Trophoblast cell (in vitro differentiated cells and primary cell): ENCODE results near the gene ZNF571.

Experiments used
- DNase-seq, 2 donors: peaks; one replicate each; pipeline ENCODE4 v3.0.0-alpha.2; 2016
- H2AFZ ChIP-seq: 2 replicates; pipeline ENCODE4 v1.6.1; 2013; ENCODE audit warnings: low read length, moderate library complexity, mild to moderate bottlenecking; ENCODE audit not compliant: insufficient read depth, poor library complexity
- H2AK5ac ChIP-seq: 2 replicates; pipeline ENCODE4 v1.6.1; 2013; ENCODE audit warnings: mild to moderate bottlenecking, low read length
- H2BK120ac ChIP-seq: 2 replicates; pipeline ENCODE4 v1.6.1; 2013; ENCODE audit warnings: low read length, mild to moderate bottlenecking, moderate library complexity; ENCODE audit not compliant: insufficient read depth, poor library complexity
- H2BK12ac ChIP-seq: 2 replicates; pipeline ENCODE4 v1.6.1; 2013; ENCODE audit warnings: mild to moderate bottlenecking, low read length, moderate library complexity
- H2BK5ac ChIP-seq: 2 replicates; pipeline ENCODE4 v1.6.1; 2013; ENCODE audit warnings: low read length, low read depth, moderate library complexity, mild to moderate bottlenecking; ENCODE audit not compliant: poor library complexity
- H3K14ac ChIP-seq: 2 replicates; pipeline ENCODE4 v1.6.1; 2013; ENCODE audit warnings: mild to moderate bottlenecking, low read length
- H3K18ac ChIP-seq: 2 replicates; pipeline ENCODE4 v1.6.1; 2013; ENCODE audit warnings: mild to moderate bottlenecking, low read length
- H3K23ac ChIP-seq: 2 replicates; pipeline ENCODE4 v1.6.1; 2013; ENCODE audit warnings: low read length
- H3K27ac ChIP-seq: 2 replicates; pipeline ENCODE4 v1.5.1; 2013; ENCODE audit warnings: low read depth, mild to moderate bottlenecking, inconsistent platforms, low read length, moderate library complexity
- H3K27me3 ChIP-seq: 2 replicates; pipeline ENCODE4 v1.6.1; 2013; ENCODE audit warnings: inconsistent platforms, mild to moderate bottlenecking, low read length, moderate library complexity; ENCODE audit not compliant: insufficient read depth
- H3K36me3 ChIP-seq, 2 experiments: 1 replicate in 1 of 2; 2 replicates in 1 of 2; pipeline ENCODE4 v1.6.1; 2013; ENCODE audit warnings: low read length in 2 of 2, mild to moderate bottlenecking in 2 of 2, moderate library complexity in 1 of 2; ENCODE audit not compliant: insufficient read depth in 2 of 2, control insufficient read depth in 1 of 2
- H3K4ac ChIP-seq: 2 replicates; pipeline ENCODE4 v1.6.1; 2013; ENCODE audit warnings: low read depth, mild to moderate bottlenecking, low read length, moderate library complexity
- H3K4me1 ChIP-seq, 2 experiments: 1 replicate in 1 of 2; 2 replicates in 1 of 2; pipeline ENCODE4 v1.6.1; 2013; ENCODE audit warnings: low read length in 2 of 2, mild to moderate bottlenecking in 2 of 2, moderate library complexity in 1 of 2; ENCODE audit not compliant: insufficient read depth in 2 of 2, control insufficient read depth in 1 of 2
- H3K4me2 ChIP-seq: 2 replicates; pipeline ENCODE4 v1.6.1; 2013; ENCODE audit warnings: inconsistent platforms, mild to moderate bottlenecking, low read length, moderate library complexity
- H3K4me3 ChIP-seq: 2 replicates; pipeline ENCODE4 v1.5.1; 2013; ENCODE audit warnings: mild to moderate bottlenecking, low read depth, low read length, inconsistent platforms
- H3K79me1 ChIP-seq: one replicate; pipeline ENCODE4 v1.6.1; 2013; ENCODE audit warnings: low read length
- H3K79me2 ChIP-seq: 2 replicates; pipeline ENCODE4 v1.6.1; 2013; ENCODE audit warnings: low read length, mild to moderate bottlenecking; ENCODE audit not compliant: control insufficient read depth, insufficient read depth, poor library complexity
- H3K9ac ChIP-seq: 2 replicates; pipeline ENCODE4 v1.6.1; 2013; ENCODE audit warnings: mild to moderate bottlenecking, low read length
- H3K9me3 ChIP-seq: 2 replicates; pipeline ENCODE4 v1.6.1; 2013; ENCODE audit warnings: low read depth, mild to moderate bottlenecking, control low read depth, inconsistent platforms, low read length; ENCODE audit not compliant: insufficient read depth
- H4K12ac ChIP-seq: 2 replicates; pipeline ENCODE4 v1.6.1; 2013; ENCODE audit warnings: low read depth, mild to moderate bottlenecking, low read length, moderate library complexity
- H4K8ac ChIP-seq: 2 replicates; pipeline ENCODE4 v1.6.1; 2013; ENCODE audit warnings: low read depth, mild to moderate bottlenecking, low read length, moderate library complexity
- H4K91ac ChIP-seq: one replicate; pipeline ENCODE4 v1.6.1; 2013; ENCODE audit warnings: low read depth, mild to moderate bottlenecking, low read length, moderate library complexity
- WGBS: extraction: QIAGEN DNeasy Blood & Tissue Kit; methylation state at CpG from one replicate; pipeline ENCODE4 v1.1.7; 2013; ENCODE audit warnings: missing lambda C conversion rate; ENCODE audit not compliant: insufficient read length, insufficient coverage; ENCODE audit errors: extremely low coverage; 5-methylcytosine and 5-hydroxymethylcytosine counted together

ZNF571 gene

GRCh38 chr19:37583340-37583739 is 11.3 kb downstream of the ZNF571 start:
- no peak overlapping the region for H4K8ac ChIP-seq
- no peak overlapping the region for H3K14ac ChIP-seq
- peaks cover 11% of the 10 kb centered on the region for H3K9me3 ChIP-seq
- H4K12ac ChIP-seq, result no peak overlapping the region
- H3K27me3 ChIP-seq, result no peaks in the 10 kb centered on the region
- no peak for DNase-seq
- no peak overlapping the region for H2AFZ ChIP-seq
- H3K4me1 ChIP-seq, result no peaks in the 10 kb centered on the region
- no peak overlapping the region for H3K18ac ChIP-seq
- no peak overlapping the region for H3K4ac ChIP-seq
- no peak overlapping the region for H3K4me2 ChIP-seq
- no peak overlapping the region for H2BK120ac ChIP-seq
- H2AK5ac ChIP-seq, result no peak overlapping the region
- H3K36me3 ChIP-seq, result peaks cover 8 to 11% of the 10 kb centered on the region in 2 experiments
- H3K79me2 ChIP-seq, result no peaks in the 10 kb centered on the region
- no peaks in the 10 kb centered on the region for H3K79me1 ChIP-seq
- WGBS, result no CpG with 5 or more reads among the region's 2 CpGs
- no peak overlapping the region for H3K9ac ChIP-seq
- no peak overlapping the region for H2BK12ac ChIP-seq
- no peak overlapping the region for H2BK5ac ChIP-seq
- no peak overlapping the region for H3K23ac ChIP-seq
- no peak overlapping the region for H4K91ac ChIP-seq
- no peak overlapping the region for H3K27ac ChIP-seq
- H3K4me3 ChIP-seq, result no peak overlapping the region

GRCh38 chr19:37572203-37572602 is 22.4 kb downstream of the ZNF571 start:
- Histone ChIP-seq H3K27me3 (no peaks in the 10 kb centered on the region), H2AK5ac (no peak overlapping the region), H3K79me1 (no peaks in the 10 kb centered on the region), H2BK12ac (no peak overlapping the region), H2AFZ (no peak overlapping the region), H2BK5ac (no peak overlapping the region), H4K12ac (no peak overlapping the region), H4K8ac (no peak overlapping the region), H3K4ac (no peak overlapping the region), H3K36me3 (peaks cover 4 to 7% of the 10 kb centered on the region in 2 experiments), H3K4me1 (no peaks in the 10 kb centered on the region), H3K27ac (no peak overlapping the region), H4K91ac (no peak overlapping the region), H3K18ac (no peak overlapping the region), H3K79me2 (no peaks in the 10 kb centered on the region), H3K23ac (no peak overlapping the region), H3K4me3 (no peak overlapping the region), H3K14ac (no peak overlapping the region), H3K9ac (no peak overlapping the region), H3K9me3 (peaks cover 7% of the 10 kb centered on the region), H2BK120ac (no peak overlapping the region), H3K4me2 (no peak overlapping the region)
- peak in 1 of 2 donors; percentile 84 for DNase-seq

- no peak overlapping the region for H3K14ac ChIP-seq
- H3K18ac ChIP-seq, result no peak overlapping the region
- H2BK12ac ChIP-seq, result no peak overlapping the region
- H3K4me1 ChIP-seq, result no peaks in the 10 kb centered on the region
- H3K9me3 ChIP-seq, result peaks cover 6% of the 10 kb centered on the region
- H3K4me2 ChIP-seq, result no peak overlapping the region
- H2AFZ ChIP-seq, result no peak overlapping the region
- no peak overlapping the region for H3K23ac ChIP-seq
- H4K8ac ChIP-seq, result no peak overlapping the region
- no peak overlapping the region for H3K4me3 ChIP-seq
- H4K12ac ChIP-seq, result no peak overlapping the region
- H2BK120ac ChIP-seq, result no peak overlapping the region
- H3K27me3 ChIP-seq, result no peaks in the 10 kb centered on the region
- H2BK5ac ChIP-seq, result no peak overlapping the region
- peaks cover 4% of the 10 kb centered on the region in 2 experiments for H3K36me3 ChIP-seq
- no peak overlapping the region for H2AK5ac ChIP-seq
- DNase-seq, result no peak
- H3K9ac ChIP-seq, result no peak overlapping the region
- H3K4ac ChIP-seq, result no peak overlapping the region
- H4K91ac ChIP-seq, result no peak overlapping the region
- no peaks in the 10 kb centered on the region for H3K79me2 ChIP-seq
- H3K79me1 ChIP-seq, result no peaks in the 10 kb centered on the region
- H3K27ac ChIP-seq, result no peak overlapping the region
These were observed 29.3 kb downstream of the ZNF571 start for GRCh38 chr19:37565370-37565669.

GRCh38 chr19:37564624-37565369 is 29.8 kb downstream of the ZNF571 start:
- H2BK12ac ChIP-seq, result no peak overlapping the region

More at GRCh38 chr19:37564624-37565369, 29.8 kb downstream of the ZNF571 start:
- H4K12ac ChIP-seq, result no peak overlapping the region
- no peak overlapping the region for H2BK5ac ChIP-seq
- H3K18ac ChIP-seq, result no peak overlapping the region
- DNase-seq, result no peak
- no CpG with 5 or more reads among the region's 7 CpGs for WGBS
- no peaks in the 10 kb centered on the region for H3K79me2 ChIP-seq
- H3K4me3 ChIP-seq, result no peak overlapping the region
- no peak overlapping the region for H3K9ac ChIP-seq
- H3K4me1 ChIP-seq, result no peaks in the 10 kb centered on the region
- no peak overlapping the region for H2AK5ac ChIP-seq
- no peak overlapping the region for H2AFZ ChIP-seq
- no peak overlapping the region for H3K23ac ChIP-seq
- no peak overlapping the region for H4K91ac ChIP-seq
- no peak overlapping the region for H3K4me2 ChIP-seq
- no peaks in the 10 kb centered on the region for H3K79me1 ChIP-seq
- H3K27ac ChIP-seq, result no peak overlapping the region
- no peak overlapping the region for H2BK120ac ChIP-seq
- peaks cover 3 to 4% of the 10 kb centered on the region in 2 experiments for H3K36me3 ChIP-seq
- H4K8ac ChIP-seq, result no peak overlapping the region
- H3K27me3 ChIP-seq, result no peaks in the 10 kb centered on the region
- H3K4ac ChIP-seq, result no peak overlapping the region
- H3K14ac ChIP-seq, result no peak overlapping the region
- H3K9me3 ChIP-seq, result peaks cover 6% of the 10 kb centered on the region
